Kidney epithelial cell (primary cell): Measurements from ENCODE around the gene RCN1. TPM values are rescaled to one million over a fixed set of nuclear protein-coding genes. Genes with fewer than 3 reads are reported as not detected.

Source experiments
- DNase-seq: peaks from one replicate; pipeline ENCODE4 v3.0.0-alpha.2; 2010; ENCODE audit warnings: low read depth
- H3K27me3 ChIP-seq: 2 replicates; pipeline ENCODE4 v1.6.0; 2011; ENCODE audit warnings: low read length; ENCODE audit not compliant: control insufficient read depth, insufficient read depth
- H3K36me3 ChIP-seq: 2 replicates; pipeline ENCODE4 v1.5.1; 2011; ENCODE audit warnings: low read length; ENCODE audit not compliant: control insufficient read depth, insufficient read depth
- H3K4me3 ChIP-seq: 2 replicates; pipeline ENCODE4 v1.5.1; 2011; ENCODE audit warnings: low read depth, mild to moderate bottlenecking, control low read depth, low read length
- total RNA-seq: library from RNA; depleted of rRNA; stranded (reverse); fragments of >200 nt; gene quantifications from 2 replicates; pipeline ENCODE4 v1.2.3, GENCODE V29; 2015
- TF ChIP-seq, protein P1 (sequence below): IDR thresholded peaks from 2 replicates; pipeline ENCODE4 v1.5.1; 2011; ENCODE audit warnings: mild to moderate bottlenecking, moderate library complexity, low read length, control low read depth, inconsistent platforms; ENCODE audit not compliant: insufficient read depth, poor library complexity, severe bottlenecking

The RCN1 gene
- total RNA-seq, 1 donor from 2014 or later: 177 TPM

DNA sequence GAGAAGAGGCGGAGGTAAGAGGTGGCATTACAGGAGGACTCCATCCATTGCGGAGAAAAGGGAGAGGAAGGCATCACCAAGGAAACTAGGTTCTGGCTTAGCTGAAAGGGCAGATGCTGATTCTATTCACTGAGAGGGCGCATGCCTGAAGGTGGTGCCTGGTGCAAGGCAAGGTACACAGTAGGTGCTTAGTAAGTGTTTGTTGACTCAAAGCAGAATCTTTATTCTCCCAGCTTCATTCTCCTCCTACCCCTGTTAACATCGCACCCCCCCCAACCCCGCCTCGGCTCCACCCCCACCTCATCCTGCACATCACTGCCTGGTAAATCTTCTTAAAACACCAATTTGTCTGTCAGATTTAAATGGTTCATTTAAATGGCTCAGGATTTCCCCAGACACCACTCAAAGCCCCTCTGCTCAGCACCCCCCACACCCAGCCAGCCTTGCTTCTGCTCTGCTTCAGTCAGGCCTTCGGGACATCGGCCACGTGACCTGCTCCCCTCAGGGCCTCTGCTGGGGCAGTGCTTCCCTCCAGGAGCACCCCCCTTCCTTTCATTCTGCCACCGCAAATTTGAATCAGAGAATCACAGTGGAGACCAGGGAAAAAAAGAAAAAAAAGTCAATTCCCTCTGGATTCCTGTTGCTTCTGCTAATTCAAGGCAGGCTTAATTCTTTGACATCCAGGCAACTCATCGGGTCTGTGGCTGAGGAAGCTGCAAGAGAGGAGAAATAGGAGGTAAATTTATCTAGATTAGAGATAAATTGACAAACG is 17.8 kb upstream of the RCN1 start:
- Histone ChIP-seq H3K36me3 (no peaks in the 10 kb centered on the region), H3K27me3 (no peaks in the 10 kb centered on the region), H3K4me3 (no peak overlapping the region)
- DNase-seq: no peak
- TF ChIP-seq, protein P1, sequence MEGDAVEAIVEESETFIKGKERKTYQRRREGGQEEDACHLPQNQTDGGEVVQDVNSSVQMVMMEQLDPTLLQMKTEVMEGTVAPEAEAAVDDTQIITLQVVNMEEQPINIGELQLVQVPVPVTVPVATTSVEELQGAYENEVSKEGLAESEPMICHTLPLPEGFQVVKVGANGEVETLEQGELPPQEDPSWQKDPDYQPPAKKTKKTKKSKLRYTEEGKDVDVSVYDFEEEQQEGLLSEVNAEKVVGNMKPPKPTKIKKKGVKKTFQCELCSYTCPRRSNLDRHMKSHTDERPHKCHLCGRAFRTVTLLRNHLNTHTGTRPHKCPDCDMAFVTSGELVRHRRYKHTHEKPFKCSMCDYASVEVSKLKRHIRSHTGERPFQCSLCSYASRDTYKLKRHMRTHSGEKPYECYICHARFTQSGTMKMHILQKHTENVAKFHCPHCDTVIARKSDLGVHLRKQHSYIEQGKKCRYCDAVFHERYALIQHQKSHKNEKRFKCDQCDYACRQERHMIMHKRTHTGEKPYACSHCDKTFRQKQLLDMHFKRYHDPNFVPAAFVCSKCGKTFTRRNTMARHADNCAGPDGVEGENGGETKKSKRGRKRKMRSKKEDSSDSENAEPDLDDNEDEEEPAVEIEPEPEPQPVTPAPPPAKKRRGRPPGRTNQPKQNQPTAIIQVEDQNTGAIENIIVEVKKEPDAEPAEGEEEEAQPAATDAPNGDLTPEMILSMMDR: no peak

DNA sequence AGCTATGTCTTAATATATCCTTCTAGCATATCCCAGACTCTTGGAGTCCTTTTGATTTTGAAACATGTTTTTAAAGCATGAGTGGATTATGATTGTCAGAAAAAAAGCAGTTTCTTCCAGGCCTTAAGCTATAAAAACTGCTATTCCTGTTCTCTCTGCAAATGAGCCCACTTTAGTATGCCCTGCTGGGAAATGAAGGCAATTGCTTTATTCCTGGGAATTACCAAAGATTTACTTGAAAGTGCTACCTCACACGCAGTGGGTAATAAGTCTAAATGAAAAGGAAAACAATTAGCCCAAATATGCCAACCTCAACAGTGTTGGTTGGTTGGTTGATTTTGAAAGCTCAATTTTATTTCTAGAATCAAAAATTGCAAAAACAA is 17.2 kb upstream of the RCN1 start:
- TF ChIP-seq, protein P1: no peak
- H3K36me3 ChIP-seq: no peaks in the 10 kb centered on the region
- no peak for DNase-seq
- H3K4me3 ChIP-seq: no peak overlapping the region
- H3K27me3 ChIP-seq: no peaks in the 10 kb centered on the region

DNA sequence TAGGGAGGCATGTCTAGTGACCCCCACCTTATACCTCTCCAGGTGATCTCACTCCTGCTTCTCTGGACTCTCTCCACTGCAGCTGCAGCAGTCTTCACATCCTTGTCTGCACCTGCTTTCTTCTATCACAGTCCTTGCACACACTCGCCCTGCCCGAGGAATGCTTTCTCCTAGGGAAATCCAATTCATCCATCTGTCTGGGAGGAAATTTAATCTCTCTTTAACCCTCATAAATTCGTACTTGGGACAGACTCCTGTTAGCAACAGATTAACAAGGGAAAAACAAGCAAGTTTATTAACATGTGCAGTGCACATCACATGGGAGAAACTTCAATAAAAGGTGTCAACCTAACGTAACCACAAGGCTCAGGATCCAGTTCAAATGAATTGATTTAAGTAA is 11.3 kb upstream of the RCN1 start:
- Histone ChIP-seq H3K36me3 (no peaks in the 10 kb centered on the region), H3K27me3 (no peaks in the 10 kb centered on the region), H3K4me3 (no peak overlapping the region)
- TF ChIP-seq, protein P1: no peak
- DNase-seq: no peak

DNA sequence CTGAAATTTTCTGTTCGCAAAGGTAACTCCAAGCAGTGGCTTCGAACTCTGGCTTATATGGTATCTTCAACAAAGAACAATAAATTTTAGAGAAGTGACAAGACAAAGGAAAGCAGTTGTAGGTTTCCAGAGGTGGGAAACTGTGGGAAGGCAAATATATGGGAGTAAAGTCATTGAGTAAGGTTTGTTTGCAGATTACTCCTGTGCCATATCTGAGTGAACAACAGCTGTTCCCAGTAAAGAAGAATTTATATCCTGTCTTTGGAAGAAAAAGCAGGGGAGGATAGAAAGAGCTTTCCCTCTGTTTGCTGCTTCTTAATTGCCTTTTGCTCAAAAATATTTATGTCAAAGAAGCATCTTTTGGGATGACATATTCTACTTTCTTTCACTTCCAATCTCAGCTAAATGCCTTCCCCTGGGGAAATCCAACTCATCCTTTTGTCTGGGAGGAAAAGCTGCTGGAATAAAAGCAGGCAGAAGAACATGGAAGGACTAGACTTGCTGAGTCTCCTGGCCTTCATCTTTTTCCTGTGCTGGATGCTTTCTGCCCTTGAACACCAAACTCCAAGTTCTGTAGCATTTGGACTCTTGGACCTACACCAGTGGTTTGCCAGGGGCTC is 10.4 kb upstream of the RCN1 start:
- H3K27me3 ChIP-seq: no peaks in the 10 kb centered on the region
- no peak for DNase-seq
- TF ChIP-seq, protein P1: no peak
- H3K36me3 ChIP-seq: no peaks in the 10 kb centered on the region
- H3K4me3 ChIP-seq: no peak overlapping the region

DNA sequence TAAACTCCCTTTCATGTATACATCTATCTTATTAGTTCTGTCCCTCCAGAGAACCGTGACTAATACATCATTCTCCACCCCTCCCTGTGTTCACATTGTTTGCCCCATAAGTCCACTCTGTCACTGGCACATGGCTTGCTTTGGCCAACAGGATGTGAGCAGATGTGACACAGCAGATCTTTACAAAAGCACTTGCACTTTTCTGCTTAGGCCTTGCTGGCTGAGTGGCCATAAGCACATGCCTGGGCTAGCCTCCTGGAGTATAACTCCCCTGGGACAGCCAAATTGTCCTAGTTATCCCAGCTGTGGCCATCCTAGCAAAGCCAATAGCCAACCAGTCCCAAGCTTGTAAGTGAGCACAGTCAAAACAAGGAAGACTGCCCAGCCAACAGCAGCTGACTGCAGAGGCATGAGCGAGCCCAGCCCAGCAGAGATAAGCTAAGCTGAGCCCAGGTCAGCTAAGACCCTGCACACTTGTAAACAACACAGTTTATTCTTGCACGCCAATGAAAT is 9.7 kb upstream of the RCN1 start:
- H3K27me3 ChIP-seq: no peaks in the 10 kb centered on the region
- TF ChIP-seq, protein P1: no peak
- H3K36me3 ChIP-seq: no peaks in the 10 kb centered on the region
- no peak for DNase-seq
- no peak overlapping the region for H3K4me3 ChIP-seq
